Naive thymus-derived CD4-positive, alpha-beta T cell (primary cell): ENCODE measurements around the gene CCDC148. TPM values are rescaled to one million over a fixed set of nuclear protein-coding genes. Genes with fewer than 3 reads are reported as not detected.
"Not testable (repeated sequence)": the region's sequence is repeated elsewhere in the genome, so short reads cannot be mapped to it uniquely, and the experiment has no call there.

ENCODE experiments used
- ATAC-seq: fragments of 150-1000 bp; cut with Tn5 transposase; 2 replicates; pipeline ENCODE4 v1.10.0; 2021; ENCODE audit warnings: mild to moderate bottlenecking, moderate library complexity
- CTCF ChIA-PET: fragments of 350-600 bp; sonication (Branson Sonifier 250); formaldehyde crosslinking; loops from one replicate; lab custom pipeline; 2021; ENCODE audit warnings: antibody characterized with exemption; lab: Charles Lee
- POLR2A ChIA-PET: fragments of 350-600 bp; sonication (Branson Sonifier 250); formaldehyde crosslinking; loops from one replicate; lab custom pipeline; 2021; ENCODE audit warnings: antibody characterized with exemption, inconsistent platforms; lab: Charles Lee
- DNase-seq, 9 donors: peaks; one replicate each; pipeline versions ENCODE4 v3.0.0 to v3.0.0-alpha.2; 2020 to 2022; ENCODE audit warnings: mixed read lengths in 1 of 9
- H3K27ac ChIP-seq: one replicate; pipeline ENCODE4 v1.7.0; 2013; ENCODE audit warnings: mild to moderate bottlenecking, low read depth, low read length, moderate library complexity
- H3K27me3 ChIP-seq, 2 donors: one replicate each; pipeline ENCODE4 v1.7.0; 2013; ENCODE audit warnings: low read length in 2 of 2, mild to moderate bottlenecking in 2 of 2, moderate library complexity in 2 of 2; ENCODE audit not compliant: control insufficient read depth in 2 of 2, insufficient read depth in 2 of 2
- H3K36me3 ChIP-seq, 3 experiments: 1 replicate in 2 of 3; 2 replicates in 1 of 3; pipeline ENCODE4 v1.7.0; 2013; ENCODE audit warnings: low read length in 3 of 3, mild to moderate bottlenecking in 3 of 3, moderate library complexity in 1 of 3; ENCODE audit not compliant: insufficient read depth in 3 of 3, control insufficient read depth in 2 of 3
- H3K4me1 ChIP-seq, 2 donors: one replicate each; pipeline ENCODE4 v1.7.0; 2013; ENCODE audit warnings: low read length in 2 of 2, mild to moderate bottlenecking in 2 of 2, moderate library complexity in 1 of 2; ENCODE audit not compliant: control insufficient read depth in 2 of 2, insufficient read depth in 2 of 2
- H3K4me3 ChIP-seq: 2 replicates; pipeline ENCODE4 v1.7.0; 2013; ENCODE audit warnings: mild to moderate bottlenecking, low read length
- H3K9me3 ChIP-seq, 3 experiments: 1 replicate in 2 of 3; 2 replicates in 1 of 3; pipeline ENCODE4 v1.7.0; 2013; ENCODE audit warnings: low read length in 3 of 3; ENCODE audit not compliant: control insufficient read depth in 2 of 3
- H3K27ac Mint-ChIP-seq, 9 donors: one replicate each; pipeline ENCODE4 v1.8.0; 2020 to 2022; ENCODE audit warnings: mixed read lengths in 9 of 9, mild to moderate bottlenecking in 8 of 9, moderate library complexity in 5 of 9, inconsistent platforms in 2 of 9
- H3K27me3 Mint-ChIP-seq, 5 donors: one replicate each; pipeline ENCODE4 v1.8.0; 2021 to 2022; ENCODE audit warnings: mixed read lengths in 5 of 5, mild to moderate bottlenecking in 1 of 5
- H3K36me3 Mint-ChIP-seq, 5 donors: one replicate each; pipeline ENCODE4 v1.8.0; 2020 to 2022; ENCODE audit warnings: mixed read lengths in 5 of 5, mild to moderate bottlenecking in 3 of 5, inconsistent platforms in 1 of 5
- H3K4me1 Mint-ChIP-seq, 7 donors: one replicate each; pipeline ENCODE4 v1.8.0; 2020 to 2022; ENCODE audit warnings: mixed read lengths in 7 of 7, mild to moderate bottlenecking in 3 of 7, inconsistent platforms in 1 of 7
- H3K4me3 Mint-ChIP-seq, 10 donors: one replicate each; pipeline ENCODE4 v1.8.0; 2020 to 2022; ENCODE audit warnings: mild to moderate bottlenecking in 10 of 10, mixed read lengths in 10 of 10, moderate library complexity in 6 of 10, inconsistent platforms in 2 of 10
- H3K9me3 Mint-ChIP-seq, 11 donors: one replicate each; pipeline ENCODE4 v1.8.0; 2020 to 2022; ENCODE audit warnings: mixed read lengths in 11 of 11, mild to moderate bottlenecking in 4 of 11, inconsistent platforms in 1 of 11, moderate library complexity in 1 of 11
- intact Hi-C, 2 donors: fragments of 100-400 bp; cut with micrococcal nuclease; formaldehyde crosslinking; loops; one replicate each; pipeline ENCODE4 v1.15.1; 2023
- polyA plus RNA-seq, 2 donors: library from polyadenylated mRNA; unstranded; fragments of 300-500 nt; fragmentation: Illumina TruSeq; gene quantifications; one replicate each; pipeline ENCODE4 v1.2.3, GENCODE V29; 2021
- total RNA-seq, 6 experiments: library from RNA in 5 of 6; stranded (reverse) in 5 of 6; gene quantifications; 1 replicate in 5 of 6; 2 replicates in 1 of 6; pipeline ENCODE4 v1.2.3 and lab custom pipeline; 2021 to 2026

The CCDC148 gene
- total and polyA plus RNA-seq, 7 experiments from 2014 or later = 0.14 to 0.54 TPM; not detected in 5

DNA sequence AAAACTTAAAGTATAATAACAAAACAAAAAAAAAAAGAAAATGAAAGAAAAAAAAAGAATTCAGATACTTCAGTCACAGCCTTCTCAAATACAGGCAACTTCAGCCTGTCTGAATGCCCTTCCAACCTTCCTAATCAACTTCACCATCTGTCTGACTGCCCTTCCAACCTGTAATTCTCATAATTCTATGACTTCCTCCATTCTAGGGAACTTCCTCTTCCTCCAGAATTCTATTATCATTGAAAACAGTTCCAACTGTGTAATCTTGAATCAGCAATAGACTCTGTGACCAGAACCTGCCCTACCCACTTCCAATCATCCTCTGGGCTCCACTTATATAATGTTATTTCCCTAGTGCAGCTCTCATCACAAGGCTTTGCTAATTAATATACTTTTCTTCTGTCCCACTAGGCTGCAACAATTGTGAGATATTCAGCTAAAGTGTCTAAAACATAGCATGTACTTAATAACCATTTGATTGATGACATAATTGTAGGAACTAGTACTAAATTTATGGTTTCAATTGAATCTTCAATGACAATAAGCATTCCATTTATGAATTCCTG lies 227.5 kb downstream of the CCDC148 start:
- Mint-ChIP-seq H3K36me3 (no peaks in the 10 kb centered on the region), H3K27me3 (peaks cover 1 to 13% (median 10%) of the 10 kb centered on the region in 5 donors), H3K4me1 (no peaks in the 10 kb centered on the region), H3K27ac (no peak overlapping the region), H3K4me3 (no peak overlapping the region), H3K9me3 (peaks cover 0 to 7% (median 0%) of the 10 kb centered on the region in 11 donors)
- H3K36me3 ChIP-seq = no peaks in the 10 kb centered on the region
- POLR2A ChIA-PET = no interaction called here
- H3K9me3 ChIP-seq = no peaks in the 10 kb centered on the region
- CTCF ChIA-PET = no interaction called here
- no peak overlapping the region for H3K27ac ChIP-seq
- intact Hi-C loops = no loop called here
- DNase-seq (no peak), ATAC-seq (no peak)
- H3K4me3 ChIP-seq = no peak overlapping the region
- no peaks in the 10 kb centered on the region for H3K27me3 ChIP-seq
- no peaks in the 10 kb centered on the region for H3K4me1 ChIP-seq

DNA sequence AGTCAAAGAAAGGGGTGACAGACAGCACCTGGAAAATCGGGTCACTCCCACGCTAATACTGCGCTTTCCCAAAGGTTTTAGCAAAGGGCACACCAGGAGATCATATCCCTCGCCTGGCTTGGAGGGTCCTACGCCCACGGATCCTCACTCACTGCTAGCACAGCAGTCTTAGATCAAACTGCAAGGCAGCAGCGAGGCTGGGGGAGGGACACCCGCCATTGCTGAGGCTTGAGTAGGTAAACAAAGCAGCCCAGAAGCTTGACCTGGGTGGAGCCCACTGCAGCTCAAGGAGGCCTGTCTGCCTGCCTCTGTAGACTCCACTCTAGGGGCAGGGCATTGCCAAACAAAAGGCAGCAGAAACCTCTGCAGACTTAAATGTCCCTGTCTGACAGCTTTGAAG lies 233.5 kb downstream of the CCDC148 start:
- H3K36me3 ChIP-seq, H3K4me1 ChIP-seq, H3K9me3 ChIP-seq, H3K4me3 ChIP-seq, intact Hi-C loops, H3K27ac ChIP-seq, DNase-seq, H3K27me3 ChIP-seq, H3K4me3 Mint-ChIP-seq, H3K27ac Mint-ChIP-seq, H3K4me1 Mint-ChIP-seq, CTCF ChIA-PET, ATAC-seq, POLR2A ChIA-PET: not testable (repeated sequence)
- Mint-ChIP-seq H3K27me3 (peaks cover 1 to 37% (median 28%) of the 10 kb centered on the region in 5 donors), H3K36me3 (peaks cover 0 to 10% (median 0%) of the 10 kb centered on the region in 5 donors), H3K9me3 (peaks cover 0 to 12% (median 1%) of the 10 kb centered on the region in 11 donors)

DNA sequence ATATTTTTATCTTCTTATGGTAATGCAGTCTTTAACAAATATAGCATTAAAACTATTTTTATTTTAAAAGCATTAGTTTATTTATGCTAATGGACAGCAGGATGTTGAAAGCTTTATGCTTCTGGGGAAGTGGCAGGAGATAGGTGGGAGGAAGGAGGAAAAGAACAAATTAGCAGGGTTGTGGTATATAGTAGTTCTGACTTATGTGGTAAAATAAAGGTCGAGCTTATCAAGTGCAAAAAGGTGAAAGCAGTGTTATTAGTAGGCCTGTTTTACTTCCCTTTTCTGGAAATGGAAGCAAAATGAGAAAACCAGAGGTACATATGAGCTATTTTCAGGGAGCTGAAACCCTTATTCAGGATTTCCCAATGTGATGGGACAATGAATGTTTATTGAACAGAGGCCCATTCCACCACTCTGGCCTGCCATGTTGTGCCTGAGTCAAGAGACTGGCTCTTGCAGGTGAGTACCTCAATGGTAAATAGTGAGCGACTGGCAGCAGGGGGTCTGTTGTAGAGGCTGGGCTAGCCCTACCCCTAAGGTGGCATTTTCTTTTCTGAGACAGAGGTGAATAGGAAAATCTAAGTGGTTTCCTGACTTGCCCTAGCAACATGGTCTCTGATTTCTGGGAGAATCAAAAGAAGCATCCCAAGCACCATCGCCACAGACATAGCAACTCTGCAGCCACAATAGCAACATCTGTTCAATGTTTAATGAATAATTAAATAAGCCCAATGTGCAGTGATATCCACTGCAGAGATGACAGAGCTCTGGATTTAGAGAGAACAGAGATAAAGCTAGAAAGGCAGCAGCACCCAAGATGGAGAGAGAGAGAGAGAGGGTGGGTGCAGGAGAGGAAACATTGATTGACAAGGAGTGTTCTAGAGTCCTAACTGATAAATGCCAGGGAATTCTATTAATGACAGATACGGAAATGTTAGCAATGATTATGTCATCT lies 235.2 kb downstream of the CCDC148 start:
- CTCF ChIA-PET = no interaction called here

DNA sequence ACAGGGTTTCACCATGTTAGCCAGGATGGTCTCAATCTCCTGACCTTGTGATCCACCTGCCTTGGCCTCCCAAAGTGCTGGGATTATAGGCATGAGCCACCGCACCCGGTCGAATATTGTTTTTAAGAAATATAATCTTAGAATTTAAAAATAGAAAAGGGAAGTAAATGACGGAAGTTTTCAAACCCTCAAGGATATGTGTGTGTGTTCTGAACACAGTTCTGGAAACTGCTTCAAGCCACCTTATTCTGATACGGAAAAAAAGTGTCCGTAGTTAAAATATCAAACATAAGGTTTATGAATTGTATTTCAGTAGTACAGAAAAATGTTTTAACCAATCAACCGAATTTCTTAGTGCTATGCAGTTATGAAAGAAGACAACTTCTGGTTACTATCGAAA lies 239.0 kb downstream of the CCDC148 start:
- peaks cover 0 to 12% (median 6%) of the 10 kb centered on the region in 7 donors for H3K4me1 Mint-ChIP-seq
- Histone ChIP-seq H3K4me3 (no peak overlapping the region), H3K27ac (no peak overlapping the region), H3K9me3 (no peaks in the 10 kb centered on the region), H3K27me3 (no peaks in the 10 kb centered on the region), H3K4me1 (no peaks in the 10 kb centered on the region), H3K36me3 (no peaks in the 10 kb centered on the region)
- ATAC-seq = no peak
- ChIA-PET POLR2A (no interaction called here), CTCF (no interaction called here)
- intact Hi-C loops = no loop called here
- no peak overlapping the region for H3K4me3 Mint-ChIP-seq
- H3K9me3 Mint-ChIP-seq = peaks cover 0 to 9% (median 0%) of the 10 kb centered on the region in 11 donors
- H3K27ac Mint-ChIP-seq = no peak overlapping the region
- H3K27me3 Mint-ChIP-seq = peaks cover 3 to 24% (median 10%) of the 10 kb centered on the region in 5 donors
- no peak for DNase-seq
- peaks cover 0 to 8% (median 0%) of the 10 kb centered on the region in 5 donors for H3K36me3 Mint-ChIP-seq

More for the DNA sequence above, 235.2 kb downstream of the CCDC148 start:
- no peak overlapping the region for H3K4me3 Mint-ChIP-seq
- DNase-seq (no peak), ATAC-seq (no peak)
- peaks cover 4 to 37% (median 28%) of the 10 kb centered on the region in 5 donors for H3K27me3 Mint-ChIP-seq
- POLR2A ChIA-PET = no interaction called here
- H3K9me3 Mint-ChIP-seq = peaks cover 0 to 9% (median 0%) of the 10 kb centered on the region in 11 donors
- no peak overlapping the region for H3K27ac Mint-ChIP-seq
- Histone ChIP-seq H3K9me3 (no peaks in the 10 kb centered on the region), H3K27me3 (no peaks in the 10 kb centered on the region), H3K4me1 (no peaks in the 10 kb centered on the region), H3K36me3 (no peaks in the 10 kb centered on the region), H3K27ac (no peak overlapping the region), H3K4me3 (no peak overlapping the region)
- peaks cover 0 to 10% (median 0%) of the 10 kb centered on the region in 5 donors for H3K36me3 Mint-ChIP-seq
- no peaks in the 10 kb centered on the region for H3K4me1 Mint-ChIP-seq
- intact Hi-C loops = no loop called here

DNA sequence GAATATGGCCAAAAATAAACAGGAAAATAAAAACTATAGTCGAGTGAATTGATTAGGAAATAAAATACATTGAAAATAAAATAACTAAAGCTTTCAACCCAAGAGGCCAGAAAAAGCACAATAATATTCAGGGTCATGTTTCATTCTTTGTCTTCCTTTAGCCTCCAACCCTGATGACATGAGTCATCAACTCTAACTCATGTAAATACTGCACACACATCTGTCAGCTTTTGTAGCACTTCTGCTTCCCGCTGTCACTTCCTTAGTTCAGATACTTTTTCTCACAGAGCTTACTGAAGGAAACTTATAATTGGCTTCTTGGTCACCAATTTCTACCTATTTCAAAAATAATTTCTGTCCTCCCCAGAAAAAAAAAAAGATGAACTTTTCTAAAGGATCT lies 242.1 kb downstream of the CCDC148 start:
- ChIA-PET POLR2A (no interaction called here), CTCF (no interaction called here)
- no peak for DNase-seq
- Mint-ChIP-seq H3K27me3 (peaks cover 0 to 11% (median 3%) of the 10 kb centered on the region in 5 donors), H3K4me3 (no peak overlapping the region), H3K4me1 (peaks cover 0 to 12% (median 6%) of the 10 kb centered on the region in 7 donors), H3K9me3 (peaks cover 0 to 5% (median 0%) of the 10 kb centered on the region in 11 donors), H3K27ac (no peak overlapping the region), H3K36me3 (peaks cover 0 to 2% (median 0%) of the 10 kb centered on the region in 5 donors)
- Histone ChIP-seq H3K27me3 (no peaks in the 10 kb centered on the region), H3K4me3 (no peak overlapping the region), H3K27ac (no peak overlapping the region), H3K4me1 (no peaks in the 10 kb centered on the region), H3K36me3 (no peaks in the 10 kb centered on the region), H3K9me3 (no peaks in the 10 kb centered on the region)
- peak; percentile 83 for ATAC-seq
- intact Hi-C loops = no loop called here

DNA sequence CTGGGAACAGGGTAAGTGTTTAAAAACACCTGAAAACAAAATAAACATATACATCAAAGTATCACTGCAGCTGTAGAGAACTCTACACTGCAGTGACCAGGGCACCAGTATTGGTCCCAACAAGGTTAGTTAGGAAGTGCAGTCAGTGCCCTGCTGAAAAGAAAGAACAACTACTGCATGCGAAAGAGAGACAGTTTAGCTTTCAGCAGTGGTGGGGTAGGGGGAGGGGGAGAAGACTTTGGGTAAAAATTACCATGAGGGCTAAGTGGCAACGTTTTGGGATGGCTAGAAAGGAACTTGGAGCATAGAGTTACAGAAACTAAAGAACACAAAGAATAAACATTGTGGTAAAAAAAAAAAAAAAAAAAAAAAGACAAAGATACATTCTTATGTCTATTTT lies 242.8 kb downstream of the CCDC148 start:
- Histone ChIP-seq H3K27ac (no peak overlapping the region), H3K9me3 (no peaks in the 10 kb centered on the region), H3K27me3 (no peaks in the 10 kb centered on the region), H3K4me3 (no peak overlapping the region), H3K36me3 (no peaks in the 10 kb centered on the region), H3K4me1 (no peaks in the 10 kb centered on the region)
- intact Hi-C loops = no loop called here
- no peak overlapping the region for H3K4me3 Mint-ChIP-seq
- H3K9me3 Mint-ChIP-seq = no peaks in the 10 kb centered on the region
- peaks cover 0 to 12% (median 6%) of the 10 kb centered on the region in 7 donors for H3K4me1 Mint-ChIP-seq
- DNase-seq (no peak), ATAC-seq (no peak)
- peaks cover 0 to 5% (median 3%) of the 10 kb centered on the region in 5 donors for H3K27me3 Mint-ChIP-seq
- ChIA-PET CTCF (no interaction called here), POLR2A (no interaction called here)
- H3K36me3 Mint-ChIP-seq = no peaks in the 10 kb centered on the region
- H3K27ac Mint-ChIP-seq = no peak overlapping the region
